Prostate gland (tissue), 2 donors: Measurements from ENCODE around the gene MLPH.

Experiments
- CTCF ChIP-seq, 4 experiments: fragments of 200-600 bp in 2 of 4; fragments of 450-650 bp in 2 of 4; sonication (generic) in 2 of 4; IDR thresholded peaks; 1 replicate in 3 of 4; 2 replicates in 1 of 4; pipeline ENCODE4 v1.5.1; 2016 to 2019; ENCODE audit warnings: antibody characterized with exemption in 4 of 4, mild to moderate bottlenecking in 2 of 4, moderate library complexity in 2 of 4
- POLR2A ChIP-seq: fragments of 450-650 bp; IDR thresholded peaks from one replicate; pipeline ENCODE4 v1.6.1; 2016; ENCODE audit warnings: antibody characterized with exemption, mild to moderate bottlenecking
- POLR2AphosphoS5 ChIP-seq: sonication (generic); formaldehyde crosslinking; IDR thresholded peaks from one replicate; pipeline ENCODE4 v1.6.1; 2017; ENCODE audit warnings: antibody characterized with exemption

DNA sequence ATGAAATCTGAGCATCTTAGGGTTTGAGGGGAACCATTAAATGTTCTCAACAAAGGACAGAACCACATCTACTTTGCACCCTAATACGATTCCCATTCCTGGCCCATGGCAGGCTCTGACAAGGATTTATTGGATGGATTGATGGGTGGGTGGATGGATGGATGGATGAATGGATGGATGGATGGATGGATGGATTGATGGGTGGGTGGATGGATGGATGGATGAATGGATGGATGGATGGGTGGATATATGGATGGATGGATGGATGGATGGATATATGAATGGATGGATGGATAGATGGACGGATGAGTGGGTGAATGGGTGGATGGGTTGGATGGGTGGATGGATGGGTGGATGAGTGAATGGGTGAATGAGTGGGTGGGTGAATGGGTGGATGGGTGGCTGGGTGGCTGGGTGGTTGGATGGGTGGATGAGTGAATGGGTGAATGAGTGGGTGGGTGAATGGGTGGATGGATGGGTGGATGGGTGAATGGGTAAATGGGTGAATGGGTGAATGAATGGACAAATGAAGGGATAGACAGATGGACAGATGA is 29.6 kb upstream of the MLPH start:
- no peak for TF ChIP-seq POLR2A
- no peak for TF ChIP-seq CTCF (IDR thresholded peaks at IDR 0.05)
- no peak for TF ChIP-seq POLR2AphosphoS5
